ENCODE data around the gene SLC66A2. TPM values are rescaled to one million over a fixed set of nuclear protein-coding genes. Genes with fewer than 3 reads are reported as not detected.
A peak's percentile ranks its signal among the peaks of the same experiment; 100 is the strongest.

SLC66A2 gene
- total RNA-seq, 3 donors from 2014 or later (not counting 1 experiment from before 2014, with no cell fraction given), result 51.2 to 62.4 (median 54.1) TPM

- DNase-seq (peak in 1 of 2 donors; percentile 27), ATAC-seq (no peak)
- Histone ChIP-seq H3K9me3 (ENCODE audit: control insufficient read depth, insufficient read depth, low read length) (no peaks in the 10 kb centered on the region), H3K36me3 (ENCODE audit: control insufficient read depth, insufficient read depth, low read length) (no peaks in the 10 kb centered on the region), H3K4me3 (ENCODE audit: low read length) (no peak overlapping the region), H3K4me1 (ENCODE audit: control insufficient read depth, insufficient read depth, low read length) (peaks cover 5% of the 10 kb centered on the region), H3K27ac (ENCODE audit: low read length) (no peak overlapping the region), H3K27me3 (ENCODE audit: control insufficient read depth, insufficient read depth, low read length) (no peaks in the 10 kb centered on the region)
- Mint-ChIP-seq H3K4me3 (no peak overlapping the region), H3K27me3 (ENCODE audit: low read depth in 2 of 2) (peaks cover 0 to 4% of the 10 kb centered on the region in 2 donors), H3K9me3 (no peaks in the 10 kb centered on the region), H3K27ac (no peak overlapping the region), H3K4me1 (peaks cover 0 to 4% of the 10 kb centered on the region in 2 donors), H3K36me3 (no peaks in the 10 kb centered on the region)
- intact Hi-C loops (cut with micrococcal nuclease), result no loop called here
- TF ChIP-seq CTCF (IDR thresholded peaks at IDR 0.05), result no peak
- 46% methylated on average over 26 of the region's 26 CpGs for WGBS (ENCODE audit: insufficient coverage)
These were observed 95.1 kb downstream of the SLC66A2 start for GRCh38 chr18:79856119-79857007.

GRCh38 chr18:79855147-79855933 lies 96.1 kb downstream of the SLC66A2 start:
- no peak for ATAC-seq
- Mint-ChIP-seq H3K36me3 (no peaks in the 10 kb centered on the region), H3K4me3 (no peak overlapping the region), H3K27me3 (ENCODE audit: low read depth in 2 of 2) (peaks cover 0 to 4% of the 10 kb centered on the region in 2 donors), H3K27ac (no peak overlapping the region), H3K4me1 (peaks cover 0 to 4% of the 10 kb centered on the region in 2 donors), H3K9me3 (no peaks in the 10 kb centered on the region)
- Histone ChIP-seq H3K9me3 (ENCODE audit: control insufficient read depth, insufficient read depth, low read length) (no peaks in the 10 kb centered on the region), H3K27me3 (ENCODE audit: control insufficient read depth, insufficient read depth, low read length) (no peaks in the 10 kb centered on the region), H3K4me1 (ENCODE audit: control insufficient read depth, insufficient read depth, low read length) (peaks cover 5% of the 10 kb centered on the region), H3K27ac (ENCODE audit: low read length) (no peak overlapping the region), H3K4me3 (ENCODE audit: low read length) (no peak overlapping the region), H3K36me3 (ENCODE audit: control insufficient read depth, insufficient read depth, low read length) (no peaks in the 10 kb centered on the region)
- DNase-seq, result no peak
- WGBS (ENCODE audit: insufficient coverage), result 71% methylated on average over 17 of the region's 17 CpGs
- no peak for TF ChIP-seq CTCF (IDR thresholded peaks at IDR 0.05)
- intact Hi-C loops (cut with micrococcal nuclease), result no loop called here

GRCh38 chr18:79853993-79854364 lies 97.5 kb downstream of the SLC66A2 start:
- Histone ChIP-seq H3K9me3 (ENCODE audit: control insufficient read depth, insufficient read depth, low read length) (no peaks in the 10 kb centered on the region), H3K4me1 (ENCODE audit: control insufficient read depth, insufficient read depth, low read length) (peaks cover 5% of the 10 kb centered on the region), H3K36me3 (ENCODE audit: control insufficient read depth, insufficient read depth, low read length) (no peaks in the 10 kb centered on the region), H3K27ac (ENCODE audit: low read length) (no peak overlapping the region), H3K27me3 (ENCODE audit: control insufficient read depth, insufficient read depth, low read length) (no peaks in the 10 kb centered on the region), H3K4me3 (ENCODE audit: low read length) (no peak overlapping the region)
- intact Hi-C loops (cut with micrococcal nuclease), result no loop called here
- H3K27ac Mint-ChIP-seq, result no peak overlapping the region
- WGBS (ENCODE audit: insufficient coverage), result 91% methylated on average over 15 of the region's 15 CpGs
- no peak overlapping the region for H3K4me3 Mint-ChIP-seq
- H3K36me3 Mint-ChIP-seq, result no peaks in the 10 kb centered on the region
- no peaks in the 10 kb centered on the region for H3K9me3 Mint-ChIP-seq
- no peak for TF ChIP-seq CTCF (IDR thresholded peaks at IDR 0.05)
- no peak for DNase-seq
- ATAC-seq, result no peak
- H3K27me3 Mint-ChIP-seq (ENCODE audit: low read depth in 2 of 2), result peaks cover 0 to 4% of the 10 kb centered on the region in 2 donors
- H3K4me1 Mint-ChIP-seq, result peaks cover 0 to 4% of the 10 kb centered on the region in 2 donors
